H1 (cell line): ENCODE data around the gene COL25A1. TPM values are rescaled to one million over a fixed set of nuclear protein-coding genes. Genes with fewer than 3 reads are reported as not detected.

Experiments used
- CTCF ChIA-PET: fragments of 300-600 bp; sonication (Branson Sonifier 250); formaldehyde crosslinking; loops from one replicate; lab custom pipeline; 2021; ENCODE audit not compliant: partially characterized antibody; lab: Charles Lee
- POLR2A ChIA-PET: fragments of 300-600 bp; sonication (Branson Sonifier 250); formaldehyde crosslinking; loops from one replicate; lab custom pipeline; 2021; ENCODE audit warnings: inconsistent platforms; ENCODE audit not compliant: partially characterized antibody; lab: Charles Lee
- DNase-seq, 2 experiments: peaks; one replicate each; pipeline versions ENCODE4 v3.0.0 to v3.0.0-alpha.2; 2010 to 2022; ENCODE audit warnings: low spot score in 2 of 2, low read depth in 1 of 2, mixed read lengths in 1 of 2
- FAIRE-seq: peaks from 2 replicates; lab custom pipeline; 2011; peaks lifted over from hg19 to GRCh38; lab: Jason Lieb, UNC
- H2AFZ ChIP-seq: 2 replicates; pipeline ENCODE4 v1.8.1; 2012; ENCODE audit warnings: low read length, inconsistent platforms
- H2AK5ac ChIP-seq: 2 replicates; pipeline ENCODE4 v1.6.1; 2013; ENCODE audit warnings: low read depth, low read length
- H2BK120ac ChIP-seq: replicated peaks from 2 replicates; pipeline ENCODE3; 2013; ENCODE audit warnings: low read depth, low read length, inconsistent platforms
- H2BK12ac ChIP-seq: 2 replicates; pipeline ENCODE4 v1.6.1; 2013; ENCODE audit warnings: low read depth, low read length
- H2BK15ac ChIP-seq: 2 replicates; pipeline ENCODE4 v1.6.1; 2013; ENCODE audit warnings: low read length
- H2BK20ac ChIP-seq: 2 replicates; pipeline ENCODE4 v1.6.1; 2013; ENCODE audit warnings: low read length
- H2BK5ac ChIP-seq: 2 replicates; pipeline ENCODE4 v1.6.1; 2013; ENCODE audit warnings: low read depth, low read length
- H3K14ac ChIP-seq: 2 replicates; pipeline ENCODE4 v1.6.1; 2013; ENCODE audit warnings: inconsistent platforms; ENCODE audit not compliant: insufficient read length
- H3K18ac ChIP-seq: 2 replicates; pipeline ENCODE4 v1.6.1; 2013; ENCODE audit warnings: low read length; ENCODE audit errors: extremely low read depth
- H3K23ac ChIP-seq: 2 replicates; pipeline ENCODE4 v1.6.1; 2013; ENCODE audit warnings: inconsistent platforms; ENCODE audit not compliant: insufficient read length
- H3K23me2 ChIP-seq: 2 replicates; pipeline ENCODE4 v1.6.1; 2013; ENCODE audit warnings: low read depth, low read length
- H3K27ac ChIP-seq: 2 replicates; pipeline ENCODE4 v1.6.1; 2011; ENCODE audit warnings: low read depth, low read length, inconsistent platforms
- H3K27me3 ChIP-seq, 4 experiments: replicated peaks in 1 of 4; 1 replicate in 1 of 4; 2 replicates in 3 of 4; pipeline versions ENCODE4 v1.6.1 to v1.8.1; 2011 to 2013; ENCODE audit warnings: low read length in 3 of 4, mild to moderate bottlenecking in 3 of 4, inconsistent platforms in 2 of 4, mixed read lengths in 2 of 4, moderate library complexity in 1 of 4; ENCODE audit not compliant: control insufficient read depth in 3 of 4, insufficient read depth in 3 of 4; ENCODE audit errors: extremely low read depth in 1 of 4
- H3K36me3 ChIP-seq, 4 experiments: 2 replicates each; pipeline versions ENCODE4 v1.6.1 to v1.8.1; 2011 to 2013; ENCODE audit warnings: mild to moderate bottlenecking in 4 of 4, low read length in 3 of 4, moderate library complexity in 2 of 4, control low read depth in 1 of 4, inconsistent platforms in 1 of 4; ENCODE audit not compliant: insufficient read depth in 4 of 4, control insufficient read depth in 2 of 4
- H3K4ac ChIP-seq: replicated peaks from 2 replicates; pipeline ENCODE3; 2013; ENCODE audit warnings: low read length, low read depth, mixed read lengths, inconsistent platforms; ENCODE audit not compliant: insufficient read length
- H3K4me1 ChIP-seq, 4 experiments: replicated peaks in 1 of 4; 1 replicate in 1 of 4; 2 replicates in 3 of 4; pipeline versions ENCODE4 v1.6.1 to v1.8.1; 2011 to 2013; ENCODE audit warnings: low read length in 3 of 4, inconsistent platforms in 2 of 4, mixed read lengths in 1 of 4; ENCODE audit not compliant: insufficient read depth in 4 of 4, control insufficient read depth in 3 of 4
- H3K4me2 ChIP-seq, 2 experiments: 2 replicates each; pipeline versions ENCODE4 v1.6.1 to v1.8.1; 2011 to 2013; ENCODE audit warnings: low read depth in 2 of 2, low read length in 2 of 2, control low read depth in 1 of 2, inconsistent platforms in 1 of 2, mild to moderate bottlenecking in 1 of 2; ENCODE audit not compliant: insufficient read depth in 1 of 2
- H3K4me3 ChIP-seq, 4 experiments: fragments of 200-600, 300-600 bp in 1 of 4; sonication (generic), shearing (Covaris generic), sonication (Bioruptor Twin) in 1 of 4; 2 replicates each; pipeline versions ENCODE4 v1.5.1 to v1.8.1; 2011 to 2016; ENCODE audit warnings: low read length in 4 of 4, low read depth in 3 of 4, control low read depth in 2 of 4, inconsistent platforms in 2 of 4, mild to moderate bottlenecking in 2 of 4, mixed read lengths in 1 of 4, moderate library complexity in 1 of 4; ENCODE audit not compliant: insufficient read depth in 2 of 4; ENCODE audit errors: extremely low read depth in 1 of 4
- H3K56ac ChIP-seq: replicated peaks from 2 replicates; pipeline ENCODE3; 2013; ENCODE audit warnings: low read depth, mild to moderate bottlenecking, mixed read lengths, low read length, inconsistent platforms; ENCODE audit not compliant: insufficient read length
- H3K79me1 ChIP-seq: 2 replicates; pipeline ENCODE4 v1.6.1; 2013; ENCODE audit warnings: low read depth, low read length, control low read depth
- H3K79me2 ChIP-seq, 2 experiments: 2 replicates each; pipeline versions ENCODE4 v1.6.1 to v1.8.1; 2012 to 2013; ENCODE audit warnings: low read length in 2 of 2, mild to moderate bottlenecking in 2 of 2, inconsistent platforms in 1 of 2; ENCODE audit not compliant: insufficient read depth in 2 of 2, control insufficient read depth in 1 of 2
- H3K9ac ChIP-seq, 4 experiments: replicated peaks in 1 of 4; 1 replicate in 1 of 4; 2 replicates in 3 of 4; pipeline versions ENCODE4 v1.6.1 to v1.8.1; 2011 to 2013; ENCODE audit warnings: low read depth in 3 of 4, low read length in 3 of 4, control low read depth in 2 of 4, mild to moderate bottlenecking in 2 of 4, moderate library complexity in 2 of 4, inconsistent platforms in 1 of 4; ENCODE audit errors: extremely low read depth in 1 of 4
- H3K9me3 ChIP-seq, 2 experiments: 2 replicates each; pipeline versions ENCODE4 v1.6.1 to v1.8.1; 2012 to 2013; ENCODE audit warnings: mild to moderate bottlenecking in 2 of 2, moderate library complexity in 2 of 2, control low read depth in 1 of 2, inconsistent platforms in 1 of 2, low read depth in 1 of 2, low read length in 1 of 2, mixed read lengths in 1 of 2; ENCODE audit not compliant: insufficient read depth in 2 of 2
- H4K20me1 ChIP-seq, 2 experiments: replicated peaks in 1 of 2; 2 replicates each; pipeline versions ENCODE3 to v1.8.1; 2011 to 2013; ENCODE audit warnings: inconsistent platforms in 2 of 2, low read length in 2 of 2, mild to moderate bottlenecking in 1 of 2; ENCODE audit not compliant: insufficient read depth in 2 of 2, control insufficient read depth in 1 of 2
- H4K5ac ChIP-seq: 2 replicates; pipeline ENCODE4 v1.6.1; 2013; ENCODE audit warnings: low read length, low read depth, mixed read lengths, inconsistent platforms; ENCODE audit not compliant: insufficient read length
- H4K8ac ChIP-seq: 2 replicates; pipeline ENCODE4 v1.8.0; 2013; ENCODE audit warnings: mild to moderate bottlenecking, moderate library complexity, low read length, inconsistent platforms; ENCODE audit not compliant: insufficient read depth; ENCODE audit errors: extremely low read depth
- H4K91ac ChIP-seq: replicated peaks from 2 replicates; pipeline ENCODE3; 2013; ENCODE audit warnings: low read length, mixed read lengths, inconsistent platforms; ENCODE audit not compliant: insufficient read length
- CREB1 ChIP-seq: IDR thresholded peaks from 2 replicates; pipeline ENCODE4 v1.6.1; 2012; ENCODE audit warnings: inconsistent platforms
- GTF2F1 ChIP-seq: IDR thresholded peaks from 2 replicates; pipeline ENCODE4 v1.6.1; 2012; ENCODE audit warnings: low read depth, low read length, improper control_type of control experiment, borderline replicate concordance
- KDM1A ChIP-seq: fragments of 200-600, 300-600 bp; sonication (generic); IDR thresholded peaks from 2 replicates; pipeline ENCODE4 v1.7.1; 2016; ENCODE audit warnings: mild to moderate bottlenecking, low read length, borderline replicate concordance
- NRF1 ChIP-seq: IDR thresholded peaks from 2 replicates; pipeline ENCODE4 v1.6.1; 2011; ENCODE audit warnings: mild to moderate bottlenecking, low read depth, low read length, improper control_type of control experiment
- POLR2A ChIP-seq, 2 experiments: IDR thresholded peaks; 1 replicate in 1 of 2; 2 replicates in 1 of 2; pipeline ENCODE4 v1.6.1; 2011; ENCODE audit warnings: low read depth in 2 of 2, low read length in 2 of 2, mild to moderate bottlenecking in 2 of 2; ENCODE audit errors: control extremely low read depth in 1 of 2
- RAD21 ChIP-seq, 2 experiments: IDR thresholded peaks in 1 of 2; conservative IDR thresholded peaks in 1 of 2; 2 replicates each; pipeline ENCODE4 v1.6.1; 2011; ENCODE audit warnings: low read depth in 2 of 2, low read length in 2 of 2, improper control_type of control experiment in 1 of 2, inconsistent platforms in 1 of 2, mild to moderate bottlenecking in 1 of 2, moderate library complexity in 1 of 2
- RBBP5 ChIP-seq: IDR thresholded peaks from 2 replicates; pipeline ENCODE4 v1.7.1; 2012; ENCODE audit warnings: low read depth, mild to moderate bottlenecking, inconsistent platforms, low read length, moderate library complexity, borderline replicate concordance
- SIRT6 ChIP-seq: IDR thresholded peaks from one replicate; pipeline ENCODE4 v1.7.1; 2012; ENCODE audit warnings: low read length, inconsistent platforms
- SUZ12 ChIP-seq: fragments of 200-600 bp; sonication (generic); IDR thresholded peaks from 2 replicates; pipeline ENCODE4 v1.6.1; 2012; ENCODE audit warnings: mild to moderate bottlenecking, inconsistent platforms, low read length, moderate library complexity, mixed read lengths
- TCF12 ChIP-seq: IDR thresholded peaks from 2 replicates; pipeline ENCODE4 v1.6.1; 2011; ENCODE audit warnings: low read depth, mild to moderate bottlenecking, low read length
- ZNF274 ChIP-seq: IDR thresholded peaks from 2 replicates; pipeline ENCODE4 v1.7.0; 2012; ENCODE audit warnings: low read length, borderline replicate concordance; ENCODE audit errors: extremely low read depth
- polyA plus RNA-seq, 7 experiments: library from polyadenylated mRNA; depleted of rRNA in 3 of 7; stranded (reverse) in 5 of 7; unstranded in 2 of 7; fragments of >200 nt in 5 of 7; fragments of 200-250 nt in 2 of 7; gene quantifications; 1 replicate in 5 of 7; 2 replicates in 1 of 7; 4 replicates in 1 of 7; pipeline versions ENCODE4 v1.2.1 to v1.2.3, GENCODE V29; 2011 to 2013; ENCODE audit warnings: missing spikeins in 2 of 7, mixed read lengths in 2 of 7
- total RNA-seq: library from RNA; stranded (reverse); fragmentation: NEBNext Ultra II Directional; extraction: Animal tissue kit (Norgen Biotek cat#: 25700); gene quantifications from 2 replicates; pipeline ENCODE4 v1.2.1, GENCODE V29; 2021
- TF ChIP-seq, protein P1 (sequence below), 3 experiments: IDR thresholded peaks; 1 replicate in 2 of 3; 2 replicates in 1 of 3; pipeline versions ENCODE4 v1.5.1 to v1.6.1; 2011; ENCODE audit warnings: low read length in 3 of 3, mild to moderate bottlenecking in 3 of 3, inconsistent platforms in 2 of 3, low read depth in 1 of 3, moderate library complexity in 1 of 3; ENCODE audit not compliant: insufficient read depth in 1 of 3; ENCODE audit errors: control extremely low read depth in 1 of 3
- TF ChIP-seq, protein P2 (sequence below): IDR thresholded peaks from 2 replicates; pipeline ENCODE4 v1.6.1; 2012; ENCODE audit warnings: inconsistent platforms

COL25A1 gene
- total and polyA plus RNA-seq, 2 of the 8 experiments (the other 6 are each of a cell fraction or from before 2014, with no cell fraction given), result 1.1 to 8.3 TPM

DNA sequence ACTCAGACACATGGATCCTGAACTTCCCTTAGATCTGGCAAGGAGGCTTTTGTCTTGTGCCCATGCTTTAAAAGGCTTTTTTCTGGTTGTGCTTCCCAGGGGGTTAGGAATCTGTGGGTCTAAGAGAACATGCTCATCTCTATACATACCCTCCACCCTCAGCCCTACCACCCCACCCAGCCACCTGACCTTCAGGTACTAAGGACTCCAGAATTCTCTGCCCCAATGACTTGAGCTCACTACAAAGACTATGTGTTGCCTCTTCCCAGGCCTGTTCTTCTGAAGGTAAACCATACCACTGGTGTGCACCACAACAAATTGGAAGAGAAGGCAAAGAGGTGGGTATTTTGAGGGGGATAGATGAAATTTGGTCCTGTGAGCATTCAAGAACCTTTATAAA lies 372.3 kb downstream of the COL25A1 start:
- H4K91ac ChIP-seq, result no peak overlapping the region
- no peak overlapping the region for H3K9ac ChIP-seq
- H3K27ac ChIP-seq, result no peak overlapping the region
- no peak overlapping the region for H3K4me2 ChIP-seq
- H3K23ac ChIP-seq, result no peak overlapping the region
- H3K56ac ChIP-seq, result no peak overlapping the region
- no peak overlapping the region for H2BK15ac ChIP-seq
- no peak overlapping the region for H2BK5ac ChIP-seq
- H2BK120ac ChIP-seq, result no peak overlapping the region
- no peak overlapping the region for H2BK20ac ChIP-seq
- H4K20me1 ChIP-seq, result no peaks in the 10 kb centered on the region
- no peaks in the 10 kb centered on the region for H3K27me3 ChIP-seq
- H3K18ac ChIP-seq, result no peak overlapping the region
- H3K4me3 ChIP-seq, result no peak overlapping the region
- no peaks in the 10 kb centered on the region for H3K23me2 ChIP-seq
- peaks cover 0 to 11% (median 7%) of the 10 kb centered on the region in 4 experiments; a peak in 3 of 7 replicates for H3K4me1 ChIP-seq
- H4K8ac ChIP-seq, result no peak overlapping the region
- H2AK5ac ChIP-seq, result no peak overlapping the region
- no peaks in the 10 kb centered on the region for H3K9me3 ChIP-seq
- no peak overlapping the region for H3K14ac ChIP-seq
- H4K5ac ChIP-seq, result no peak overlapping the region
- no peak overlapping the region for H2AFZ ChIP-seq
- no peak overlapping the region for H2BK12ac ChIP-seq
- ChIA-PET CTCF (interaction anchor here (0.7 to 1.1 kb wide), 4 partner anchors 9 to 245 kb away, joined by 3 to 4 read pairs (median 3); no protein-coding TSS in a partner anchor), POLR2A (no interaction called here)
- no peaks in the 10 kb centered on the region for H3K36me3 ChIP-seq
- H3K79me2 ChIP-seq, result no peaks in the 10 kb centered on the region
- no peak overlapping the region for H3K4ac ChIP-seq
- DNase-seq, result no peak
- no peaks in the 10 kb centered on the region for H3K79me1 ChIP-seq
- no peak for FAIRE-seq
- TF ChIP-seq RAD21 (IDR thresholded peaks at IDR 0.05 in 1 of 2, conservative IDR thresholded peaks at IDR 0.05 in 1 of 2; ENCODE audit: low read depth in 2 of 2, low read length in 2 of 2) (no peak), KDM1A (no peak), NRF1 (no peak), SUZ12 (no peak), CREB1 (no peak), TCF12 (no peak), SIRT6 (no peak), GTF2F1 (no peak), POLR2A (IDR thresholded peaks at IDR 0.05; ENCODE audit: control extremely low read depth in 1 of 2, low read depth in 2 of 2, low read length in 2 of 2) (no peak), RBBP5 (no peak), ZNF274 (no peak)
- TF ChIP-seq, protein P1, sequence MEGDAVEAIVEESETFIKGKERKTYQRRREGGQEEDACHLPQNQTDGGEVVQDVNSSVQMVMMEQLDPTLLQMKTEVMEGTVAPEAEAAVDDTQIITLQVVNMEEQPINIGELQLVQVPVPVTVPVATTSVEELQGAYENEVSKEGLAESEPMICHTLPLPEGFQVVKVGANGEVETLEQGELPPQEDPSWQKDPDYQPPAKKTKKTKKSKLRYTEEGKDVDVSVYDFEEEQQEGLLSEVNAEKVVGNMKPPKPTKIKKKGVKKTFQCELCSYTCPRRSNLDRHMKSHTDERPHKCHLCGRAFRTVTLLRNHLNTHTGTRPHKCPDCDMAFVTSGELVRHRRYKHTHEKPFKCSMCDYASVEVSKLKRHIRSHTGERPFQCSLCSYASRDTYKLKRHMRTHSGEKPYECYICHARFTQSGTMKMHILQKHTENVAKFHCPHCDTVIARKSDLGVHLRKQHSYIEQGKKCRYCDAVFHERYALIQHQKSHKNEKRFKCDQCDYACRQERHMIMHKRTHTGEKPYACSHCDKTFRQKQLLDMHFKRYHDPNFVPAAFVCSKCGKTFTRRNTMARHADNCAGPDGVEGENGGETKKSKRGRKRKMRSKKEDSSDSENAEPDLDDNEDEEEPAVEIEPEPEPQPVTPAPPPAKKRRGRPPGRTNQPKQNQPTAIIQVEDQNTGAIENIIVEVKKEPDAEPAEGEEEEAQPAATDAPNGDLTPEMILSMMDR (IDR thresholded peaks at IDR 0.05; ENCODE audit: control extremely low read depth in 1 of 3, insufficient read depth in 1 of 3, low read depth in 1 of 3, low read length in 3 of 3), result no peak
- TF ChIP-seq, protein P2, sequence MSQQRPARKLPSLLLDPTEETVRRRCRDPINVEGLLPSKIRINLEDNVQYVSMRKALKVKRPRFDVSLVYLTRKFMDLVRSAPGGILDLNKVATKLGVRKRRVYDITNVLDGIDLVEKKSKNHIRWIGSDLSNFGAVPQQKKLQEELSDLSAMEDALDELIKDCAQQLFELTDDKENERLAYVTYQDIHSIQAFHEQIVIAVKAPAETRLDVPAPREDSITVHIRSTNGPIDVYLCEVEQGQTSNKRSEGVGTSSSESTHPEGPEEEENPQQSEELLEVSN, result no peak
